Vagina (tissue), 2 donors: ENCODE results near the gene CAP1. TPM values are rescaled to one million over a fixed set of nuclear protein-coding genes. Genes with fewer than 3 reads are reported as not detected.

Source experiments
- DNase-seq, 2 donors: peaks; one replicate each; pipeline ENCODE4 v3.0.0-alpha.2; 2017; ENCODE audit errors: extremely low spot score in 2 of 2
- H3K27ac ChIP-seq: fragments of 200-600 bp; sonication (generic); one replicate; pipeline ENCODE4 v1.5.1; 2019
- H3K27me3 ChIP-seq: fragments of 200-600 bp; sonication (generic); one replicate; pipeline ENCODE4 v1.5.1; 2019
- H3K36me3 ChIP-seq, 2 donors: fragments of 200-600 bp; sonication (generic); one replicate each; pipeline ENCODE4 v1.5.1; 2017 to 2019
- H3K4me1 ChIP-seq: fragments of 200-600 bp; sonication (generic); one replicate; pipeline ENCODE4 v1.5.1; 2019
- H3K4me3 ChIP-seq, 2 donors: fragments of 200-600 bp; sonication (generic); 1 replicate in 1 of 2; 2 replicates in 1 of 2; pipeline ENCODE4 v1.5.1; 2016 to 2019
- H3K9me3 ChIP-seq: fragments of 200-600 bp; sonication (generic); one replicate; pipeline ENCODE4 v1.5.1; 2019
- CTCF ChIP-seq, 3 experiments: fragments of 450-650 bp in 2 of 3; fragments of 200-600 bp in 1 of 3; sonication (generic) in 1 of 3; IDR thresholded peaks; one replicate each; pipeline ENCODE4 v1.5.1; 2017 to 2019; ENCODE audit warnings: antibody characterized with exemption in 3 of 3, mild to moderate bottlenecking in 2 of 3, moderate library complexity in 2 of 3
- POLR2A ChIP-seq, 2 donors: fragments of 450-650 bp; IDR thresholded peaks; one replicate each; pipeline ENCODE4 v1.6.1; 2017; ENCODE audit warnings: antibody characterized with exemption in 2 of 2, mild to moderate bottlenecking in 2 of 2, moderate library complexity in 2 of 2
- POLR2AphosphoS5 ChIP-seq, 2 donors: sonication (generic); formaldehyde crosslinking; IDR thresholded peaks; one replicate each; pipeline ENCODE4 v1.9.0; 2017; ENCODE audit warnings: antibody characterized with exemption in 2 of 2, mild to moderate bottlenecking in 2 of 2, low read depth in 1 of 2; ENCODE audit not compliant: insufficient read depth in 1 of 2
- intact Hi-C: fragments of 100-400 bp; cut with DNase I; formaldehyde crosslinking; loops from one replicate; pipeline ENCODE4 v1.15.1; 2023
- total RNA-seq: library from RNA; depleted of rRNA; stranded (reverse); fragments of >200 nt; gene quantifications from one replicate; pipeline ENCODE4 v1.2.3, GENCODE V29; 2016

CAP1 gene
- total RNA-seq, 1 donor from 2014 or later = 206 TPM

- H3K27ac ChIP-seq = no peak overlapping the region
Observed at GRCh38 chr1:40105028-40105427, 64.5 kb downstream of the CAP1 start.

GRCh38 chr1:40107290-40107959, 66.9 kb downstream of the CAP1 start:
- Histone ChIP-seq H3K36me3 (no peaks in the 10 kb centered on the region), H3K27ac (no peak overlapping the region), H3K4me1 (no peaks in the 10 kb centered on the region), H3K27me3 (no peaks in the 10 kb centered on the region), H3K4me3 (no peak overlapping the region), H3K9me3 (peaks cover 6% of the 10 kb centered on the region)
- no peak for DNase-seq
- intact Hi-C loops = no loop called here
- TF ChIP-seq POLR2A (IDR thresholded peaks at IDR 0.05) (no peak), POLR2AphosphoS5 (IDR thresholded peaks at IDR 0.05; ENCODE audit: insufficient read depth in 1 of 2, low read depth in 1 of 2) (peak in 1 of 2 donors; percentile 21)

More at GRCh38 chr1:40105028-40105427, 64.5 kb downstream of the CAP1 start:
- no peaks in the 10 kb centered on the region for H3K9me3 ChIP-seq
- intact Hi-C loops = no loop called here
- no peaks in the 10 kb centered on the region for H3K36me3 ChIP-seq
- DNase-seq = no peak
- no peak overlapping the region for H3K4me3 ChIP-seq
- TF ChIP-seq CTCF (IDR thresholded peaks at IDR 0.05) (no peak), POLR2A (IDR thresholded peaks at IDR 0.05) (no peak), POLR2AphosphoS5 (IDR thresholded peaks at IDR 0.05; ENCODE audit: insufficient read depth in 1 of 2, low read depth in 1 of 2) (no peak)
- H3K27me3 ChIP-seq = no peaks in the 10 kb centered on the region
- no peaks in the 10 kb centered on the region for H3K4me1 ChIP-seq

GRCh38 chr1:40110389-40110788, 69.9 kb downstream of the CAP1 start:
- no peaks in the 10 kb centered on the region for H3K27me3 ChIP-seq
- intact Hi-C loops = no loop called here
- TF ChIP-seq CTCF (IDR thresholded peaks at IDR 0.05) (no peak), POLR2AphosphoS5 (IDR thresholded peaks at IDR 0.05; ENCODE audit: insufficient read depth in 1 of 2, low read depth in 1 of 2) (no peak), POLR2A (IDR thresholded peaks at IDR 0.05) (no peak)

GRCh38 chr1:40114400-40114799, 73.9 kb downstream of the CAP1 start:
- Histone ChIP-seq H3K4me1 (no peaks in the 10 kb centered on the region), H3K36me3 (no peaks in the 10 kb centered on the region), H3K9me3 (peaks cover 6% of the 10 kb centered on the region), H3K27ac (no peak overlapping the region), H3K4me3 (no peak overlapping the region), H3K27me3 (no peaks in the 10 kb centered on the region)
- DNase-seq = no peak
- TF ChIP-seq POLR2AphosphoS5 (IDR thresholded peaks at IDR 0.05; ENCODE audit: insufficient read depth in 1 of 2, low read depth in 1 of 2) (no peak), POLR2A (IDR thresholded peaks at IDR 0.05) (no peak), CTCF (IDR thresholded peaks at IDR 0.05) (no peak)
- intact Hi-C loops = no loop called here

More at GRCh38 chr1:40110389-40110788, 69.9 kb downstream of the CAP1 start:
- H3K36me3 ChIP-seq = no peaks in the 10 kb centered on the region
- H3K4me3 ChIP-seq = no peak overlapping the region
- no peak for DNase-seq
- no peak overlapping the region for H3K27ac ChIP-seq
- H3K4me1 ChIP-seq = no peaks in the 10 kb centered on the region
- H3K9me3 ChIP-seq = peaks cover 6% of the 10 kb centered on the region

- H3K4me3 ChIP-seq = no peak overlapping the region
- no peak for DNase-seq
- H3K27ac ChIP-seq = no peak overlapping the region
- H3K9me3 ChIP-seq = no peaks in the 10 kb centered on the region
- H3K27me3 ChIP-seq = no peaks in the 10 kb centered on the region
- no peaks in the 10 kb centered on the region for H3K36me3 ChIP-seq
- intact Hi-C loops = no loop called here
- no peaks in the 10 kb centered on the region for H3K4me1 ChIP-seq
- TF ChIP-seq POLR2AphosphoS5 (IDR thresholded peaks at IDR 0.05; ENCODE audit: insufficient read depth in 1 of 2, low read depth in 1 of 2) = no peak
- no peak for TF ChIP-seq POLR2A (IDR thresholded peaks at IDR 0.05)
- no peak for TF ChIP-seq CTCF (IDR thresholded peaks at IDR 0.05)
Observed at GRCh38 chr1:40120128-40120527, 79.6 kb downstream of the CAP1 start.

Other genes with a start within 250 kb of the CAP1 start
- 16.7 TPM for gene TRIT1, start 157.2 kb upstream of the CAP1 start, total RNA-seq
- 17.2 TPM for gene MYCL, start 138.8 kb upstream of the CAP1 start, total RNA-seq
- gene MFSD2A, start 85.6 kb upstream of the CAP1 start, total RNA-seq = 56.0 TPM
- gene PPT1, start 56.5 kb downstream of the CAP1 start, total RNA-seq = 58.7 TPM
- gene RLF, start 120.7 kb downstream of the CAP1 start, total RNA-seq = 16.9 TPM
- not detected for gene TMCO2, start 207.2 kb downstream of the CAP1 start, total RNA-seq
- gene ZMPSTE24, start 217.5 kb downstream of the CAP1 start, total RNA-seq = 25.5 TPM